Trophoblast cell (in vitro differentiated cells and primary cell): ENCODE results near the gene KRT73.

ENCODE experiments used
- DNase-seq, 2 donors: peaks; one replicate each; pipeline ENCODE4 v3.0.0-alpha.2; 2016
- H2AFZ ChIP-seq: 2 replicates; pipeline ENCODE4 v1.6.1; 2013; ENCODE audit warnings: low read length, moderate library complexity, mild to moderate bottlenecking; ENCODE audit not compliant: insufficient read depth, poor library complexity
- H2AK5ac ChIP-seq: 2 replicates; pipeline ENCODE4 v1.6.1; 2013; ENCODE audit warnings: mild to moderate bottlenecking, low read length
- H2BK120ac ChIP-seq: 2 replicates; pipeline ENCODE4 v1.6.1; 2013; ENCODE audit warnings: low read length, mild to moderate bottlenecking, moderate library complexity; ENCODE audit not compliant: insufficient read depth, poor library complexity
- H2BK12ac ChIP-seq: 2 replicates; pipeline ENCODE4 v1.6.1; 2013; ENCODE audit warnings: mild to moderate bottlenecking, low read length, moderate library complexity
- H2BK5ac ChIP-seq: 2 replicates; pipeline ENCODE4 v1.6.1; 2013; ENCODE audit warnings: low read length, low read depth, moderate library complexity, mild to moderate bottlenecking; ENCODE audit not compliant: poor library complexity
- H3K14ac ChIP-seq: 2 replicates; pipeline ENCODE4 v1.6.1; 2013; ENCODE audit warnings: mild to moderate bottlenecking, low read length
- H3K18ac ChIP-seq: 2 replicates; pipeline ENCODE4 v1.6.1; 2013; ENCODE audit warnings: mild to moderate bottlenecking, low read length
- H3K23ac ChIP-seq: 2 replicates; pipeline ENCODE4 v1.6.1; 2013; ENCODE audit warnings: low read length
- H3K27ac ChIP-seq: 2 replicates; pipeline ENCODE4 v1.5.1; 2013; ENCODE audit warnings: low read depth, mild to moderate bottlenecking, inconsistent platforms, low read length, moderate library complexity
- H3K27me3 ChIP-seq: 2 replicates; pipeline ENCODE4 v1.6.1; 2013; ENCODE audit warnings: inconsistent platforms, mild to moderate bottlenecking, low read length, moderate library complexity; ENCODE audit not compliant: insufficient read depth
- H3K36me3 ChIP-seq, 2 experiments: 1 replicate in 1 of 2; 2 replicates in 1 of 2; pipeline ENCODE4 v1.6.1; 2013; ENCODE audit warnings: low read length in 2 of 2, mild to moderate bottlenecking in 2 of 2, moderate library complexity in 1 of 2; ENCODE audit not compliant: insufficient read depth in 2 of 2, control insufficient read depth in 1 of 2
- H3K4ac ChIP-seq: 2 replicates; pipeline ENCODE4 v1.6.1; 2013; ENCODE audit warnings: low read depth, mild to moderate bottlenecking, low read length, moderate library complexity
- H3K4me1 ChIP-seq, 2 experiments: 1 replicate in 1 of 2; 2 replicates in 1 of 2; pipeline ENCODE4 v1.6.1; 2013; ENCODE audit warnings: low read length in 2 of 2, mild to moderate bottlenecking in 2 of 2, moderate library complexity in 1 of 2; ENCODE audit not compliant: insufficient read depth in 2 of 2, control insufficient read depth in 1 of 2
- H3K4me2 ChIP-seq: 2 replicates; pipeline ENCODE4 v1.6.1; 2013; ENCODE audit warnings: inconsistent platforms, mild to moderate bottlenecking, low read length, moderate library complexity
- H3K4me3 ChIP-seq: 2 replicates; pipeline ENCODE4 v1.5.1; 2013; ENCODE audit warnings: mild to moderate bottlenecking, low read depth, low read length, inconsistent platforms
- H3K79me1 ChIP-seq: one replicate; pipeline ENCODE4 v1.6.1; 2013; ENCODE audit warnings: low read length
- H3K79me2 ChIP-seq: 2 replicates; pipeline ENCODE4 v1.6.1; 2013; ENCODE audit warnings: low read length, mild to moderate bottlenecking; ENCODE audit not compliant: control insufficient read depth, insufficient read depth, poor library complexity
- H3K9ac ChIP-seq: 2 replicates; pipeline ENCODE4 v1.6.1; 2013; ENCODE audit warnings: mild to moderate bottlenecking, low read length
- H3K9me3 ChIP-seq: 2 replicates; pipeline ENCODE4 v1.6.1; 2013; ENCODE audit warnings: low read depth, mild to moderate bottlenecking, control low read depth, inconsistent platforms, low read length; ENCODE audit not compliant: insufficient read depth
- H4K12ac ChIP-seq: 2 replicates; pipeline ENCODE4 v1.6.1; 2013; ENCODE audit warnings: low read depth, mild to moderate bottlenecking, low read length, moderate library complexity
- H4K8ac ChIP-seq: 2 replicates; pipeline ENCODE4 v1.6.1; 2013; ENCODE audit warnings: low read depth, mild to moderate bottlenecking, low read length, moderate library complexity
- H4K91ac ChIP-seq: one replicate; pipeline ENCODE4 v1.6.1; 2013; ENCODE audit warnings: low read depth, mild to moderate bottlenecking, low read length, moderate library complexity
- WGBS: extraction: QIAGEN DNeasy Blood & Tissue Kit; methylation state at CpG from one replicate; pipeline ENCODE4 v1.1.7; 2013; ENCODE audit warnings: missing lambda C conversion rate; ENCODE audit not compliant: insufficient read length, insufficient coverage; ENCODE audit errors: extremely low coverage; 5-methylcytosine and 5-hydroxymethylcytosine counted together

Gene KRT73

GRCh38 chr12:52580496-52580895 is 37.9 kb downstream of the KRT73 start:
- no peak overlapping the region for H3K4me2 ChIP-seq
- H3K9ac ChIP-seq = no peak overlapping the region
- H2BK5ac ChIP-seq = no peak overlapping the region
- H3K9me3 ChIP-seq = peaks cover 4% of the 10 kb centered on the region
- no peak overlapping the region for H3K18ac ChIP-seq
- H3K79me2 ChIP-seq = no peaks in the 10 kb centered on the region
- H3K4me1 ChIP-seq = peaks cover 0 to 5% of the 10 kb centered on the region in 2 experiments
- no peaks in the 10 kb centered on the region for H3K36me3 ChIP-seq
- no peaks in the 10 kb centered on the region for H3K79me1 ChIP-seq
- H3K27me3 ChIP-seq = no peaks in the 10 kb centered on the region
- no peak overlapping the region for H4K91ac ChIP-seq
- H3K14ac ChIP-seq = no peak overlapping the region
- H3K4me3 ChIP-seq = no peak overlapping the region
- no peak overlapping the region for H4K8ac ChIP-seq
- H3K4ac ChIP-seq = no peak overlapping the region
- no peak overlapping the region for H4K12ac ChIP-seq
- H2BK12ac ChIP-seq = no peak overlapping the region
- H2AFZ ChIP-seq = no peak overlapping the region
- no peak overlapping the region for H2BK120ac ChIP-seq
- no CpG with 5 or more reads among the region's 1 CpG for WGBS
- H2AK5ac ChIP-seq = no peak overlapping the region
- H3K23ac ChIP-seq = no peak overlapping the region
- H3K27ac ChIP-seq = no peak overlapping the region
- DNase-seq = no peak

DNA sequence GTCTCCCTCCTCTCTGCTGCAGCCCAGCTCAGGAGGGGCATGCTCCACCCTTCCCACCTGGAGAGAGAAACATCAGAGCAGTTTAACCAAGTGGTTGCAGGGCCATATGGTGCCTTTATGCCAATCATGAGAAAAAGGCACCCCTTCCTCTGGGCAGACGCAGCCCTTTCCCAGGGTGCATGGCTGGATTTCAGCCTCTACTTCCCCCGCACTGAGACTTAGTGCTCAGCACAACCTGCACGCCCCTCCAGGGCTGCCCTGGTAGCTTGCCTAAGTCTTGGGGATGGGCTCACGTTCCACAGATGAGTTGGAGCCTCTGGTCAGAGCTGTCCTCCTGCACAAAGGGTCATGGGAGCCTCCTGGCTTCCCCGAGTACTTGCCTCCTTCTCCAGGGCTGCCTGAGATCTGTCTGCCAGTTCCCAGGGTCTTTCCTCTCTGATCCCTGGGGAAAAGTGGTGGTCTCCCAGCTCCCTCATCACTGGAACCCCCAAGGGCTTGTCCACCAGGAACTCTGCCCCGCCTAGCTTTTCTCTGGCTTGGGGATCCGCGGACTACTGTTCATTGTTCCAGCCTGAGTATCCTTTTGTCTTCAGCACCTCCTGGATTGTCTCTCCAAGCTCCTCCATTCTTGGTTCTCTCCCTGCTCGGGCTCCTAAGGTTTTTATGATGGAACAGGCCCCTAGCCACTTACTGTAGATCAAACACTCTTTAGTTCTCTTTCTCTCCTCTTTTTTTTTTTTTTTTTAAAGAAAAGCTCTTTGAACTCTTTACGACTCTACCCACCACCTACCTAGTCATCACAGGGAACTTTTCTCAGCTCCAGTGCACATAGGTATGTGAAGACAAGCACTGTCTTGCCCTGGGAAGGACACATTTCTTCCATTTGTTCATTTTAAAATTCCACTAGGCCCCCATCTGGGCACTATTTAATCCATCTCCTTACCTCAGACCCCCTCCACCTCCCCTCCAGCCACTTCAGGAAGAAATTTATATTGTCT is 38.6 kb downstream of the KRT73 start:
- H3K27ac ChIP-seq = no peak overlapping the region
- H3K79me2 ChIP-seq = no peaks in the 10 kb centered on the region
- H2BK120ac ChIP-seq = no peak overlapping the region
- H3K79me1 ChIP-seq = no peaks in the 10 kb centered on the region
- no peak overlapping the region for H2BK12ac ChIP-seq
- no peak overlapping the region for H3K4ac ChIP-seq
- peaks cover 0 to 5% of the 10 kb centered on the region in 2 experiments for H3K4me1 ChIP-seq
- H2BK5ac ChIP-seq = no peak overlapping the region
- no CpG with 5 or more reads among the region's 10 CpGs for WGBS
- no peak overlapping the region for H3K4me3 ChIP-seq
- H3K9me3 ChIP-seq = peaks cover 4% of the 10 kb centered on the region
- H3K23ac ChIP-seq = peak overlapping the region; percentile 17
- H4K91ac ChIP-seq = no peak overlapping the region
- H3K4me2 ChIP-seq = no peak overlapping the region
- H3K18ac ChIP-seq = no peak overlapping the region
- H4K8ac ChIP-seq = no peak overlapping the region
- no peak overlapping the region for H2AK5ac ChIP-seq
- H3K27me3 ChIP-seq = no peaks in the 10 kb centered on the region
- H3K14ac ChIP-seq = no peak overlapping the region
- H2AFZ ChIP-seq = no peak overlapping the region
- no peak overlapping the region for H3K9ac ChIP-seq
- no peak overlapping the region for H4K12ac ChIP-seq
- no peak for DNase-seq
- no peaks in the 10 kb centered on the region for H3K36me3 ChIP-seq

DNA sequence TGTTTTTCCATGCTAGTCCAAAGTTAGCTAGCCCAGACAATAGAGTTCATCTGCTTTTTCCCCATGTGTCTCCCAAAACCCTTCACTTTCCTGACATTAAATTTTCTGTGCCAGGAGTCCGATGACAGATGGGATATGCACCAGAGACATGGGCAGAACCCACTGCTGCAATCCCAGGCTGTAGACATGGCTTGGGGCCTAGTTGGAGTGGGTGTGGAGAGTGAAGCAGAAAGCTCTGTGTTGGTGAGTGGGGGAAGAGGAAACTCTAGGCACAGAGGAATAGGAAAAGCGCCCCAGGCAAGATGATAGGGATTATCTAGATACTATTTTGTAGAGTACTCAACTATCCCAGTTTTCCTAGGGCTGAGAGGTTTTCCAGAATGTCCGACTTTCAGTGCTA is 39.9 kb downstream of the KRT73 start:
- H2BK5ac ChIP-seq = no peak overlapping the region
- H4K12ac ChIP-seq = no peak overlapping the region
- H3K27me3 ChIP-seq = no peaks in the 10 kb centered on the region
- H3K9ac ChIP-seq = no peak overlapping the region
- H3K79me2 ChIP-seq = no peaks in the 10 kb centered on the region
- peaks cover 4% of the 10 kb centered on the region for H3K9me3 ChIP-seq
- no peaks in the 10 kb centered on the region for H3K79me1 ChIP-seq
- no peak overlapping the region for H3K18ac ChIP-seq
- H2BK120ac ChIP-seq = no peak overlapping the region
- H3K4me3 ChIP-seq = no peak overlapping the region
- no peak for DNase-seq
- no peak overlapping the region for H3K4ac ChIP-seq
- no peak overlapping the region for H4K8ac ChIP-seq
- no peaks in the 10 kb centered on the region for H3K36me3 ChIP-seq
- no peak overlapping the region for H2AK5ac ChIP-seq
- H3K4me2 ChIP-seq = no peak overlapping the region
- no peak overlapping the region for H2AFZ ChIP-seq
- H4K91ac ChIP-seq = no peak overlapping the region
- no peak overlapping the region for H3K23ac ChIP-seq
- H3K27ac ChIP-seq = no peak overlapping the region
- H2BK12ac ChIP-seq = no peak overlapping the region
- no CpG with 5 or more reads among the region's 3 CpGs for WGBS
- no peak overlapping the region for H3K14ac ChIP-seq
- H3K4me1 ChIP-seq = peaks cover 0 to 5% of the 10 kb centered on the region in 2 experiments

DNA sequence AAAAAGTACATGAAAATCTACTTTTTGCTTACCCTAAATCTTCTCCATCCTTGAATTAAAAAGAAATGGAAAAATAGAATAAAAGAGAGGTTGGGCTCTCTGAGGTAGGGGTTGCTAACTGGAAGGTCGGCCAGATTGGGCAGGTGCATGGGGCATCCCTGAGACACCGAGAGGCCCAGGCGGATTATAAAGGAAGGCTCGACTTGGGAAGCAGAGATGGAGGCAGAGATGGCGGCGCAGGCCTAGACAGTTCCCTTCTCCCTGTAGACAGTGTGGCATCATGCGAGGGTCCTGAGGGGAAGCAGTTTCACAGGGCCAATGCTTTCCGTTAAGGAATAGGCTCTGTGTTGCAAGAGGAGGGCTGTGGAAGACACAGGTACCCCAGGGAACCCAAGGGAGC is 41.0 kb downstream of the KRT73 start:
- Histone ChIP-seq H2BK5ac (no peak overlapping the region), H3K18ac (no peak overlapping the region), H3K4me2 (no peak overlapping the region), H3K27ac (no peak overlapping the region), H3K79me1 (no peaks in the 10 kb centered on the region), H3K14ac (no peak overlapping the region), H3K9ac (no peak overlapping the region), H2AK5ac (no peak overlapping the region), H3K9me3 (peaks cover 4% of the 10 kb centered on the region), H3K27me3 (no peaks in the 10 kb centered on the region), H3K36me3 (no peaks in the 10 kb centered on the region), H3K4me3 (no peak overlapping the region), H3K79me2 (no peaks in the 10 kb centered on the region), H4K91ac (no peak overlapping the region), H2BK12ac (no peak overlapping the region), H2BK120ac (no peak overlapping the region), H4K12ac (no peak overlapping the region), H3K4me1 (peaks cover 0 to 3% of the 10 kb centered on the region in 2 experiments), H4K8ac (no peak overlapping the region), H3K4ac (no peak overlapping the region), H2AFZ (no peak overlapping the region), H3K23ac (no peak overlapping the region)
- no peak for DNase-seq
- no CpG with 5 or more reads among the region's 8 CpGs for WGBS
